GM12878 (cell line): ENCODE results near the gene EPRS1. TPM values are rescaled to one million over a fixed set of nuclear protein-coding genes. Genes with fewer than 3 reads are reported as not detected.

ENCODE experiments used
- ATAC-seq: fragments of 200-7000 bp; cut with Tn5 transposase; 3 replicates; pipeline ENCODE4 v1.9.1; 2020; ENCODE audit warnings: mild to moderate bottlenecking, moderate library complexity
- BruUV-seq: library from RNA; stranded (reverse); fragments of 400-500 nt; replicated peaks from 2 replicates; lab custom pipeline; 2021; lab: Mats Ljungman, UMichigan
- CTCF ChIA-PET: fragments of 300-600 bp; sonication (Branson Sonifier 250); formaldehyde crosslinking; extraction: SDS; loops from one replicate; lab custom pipeline; 2021; ENCODE audit warnings: inconsistent platforms; lab: Yijun Ruan, JAX
- POLR2A ChIA-PET: fragments of 350-600 bp; formaldehyde crosslinking; extraction: SDS; loops from one replicate; lab custom pipeline; 2021; ENCODE audit warnings: inconsistent platforms; lab: Charles Lee
- RAD21 ChIA-PET: fragments of 300-600 bp; sonication (Branson Sonifier 250); formaldehyde crosslinking; loops from one replicate; lab custom pipeline; 2023; ENCODE audit warnings: antibody characterized with exemption; ENCODE audit not compliant: unreplicated experiment; lab: Charles Lee
- SMC1A ChIA-PET: fragments of 300-600 bp; sonication (Branson Sonifier 250); formaldehyde crosslinking; loops from one replicate; lab custom pipeline; 2023; ENCODE audit not compliant: unreplicated experiment, uncharacterized antibody; lab: Charles Lee
- DNase-seq: peaks from one replicate; pipeline ENCODE4 v3.0.0-alpha.2; 2011; ENCODE audit warnings: low read depth, low spot score
- FAIRE-seq: peaks from 3 replicates; lab custom pipeline; 2011; peaks lifted over from hg19 to GRCh38; lab: Jason Lieb, UNC
- H2AFZ ChIP-seq: 2 replicates; pipeline ENCODE4 v1.6.0; 2011; ENCODE audit warnings: low read depth, low read length, control low read depth; ENCODE audit not compliant: control insufficient read depth
- H3K27ac ChIP-seq: 2 replicates; pipeline ENCODE4 v1.5.1; 2011; ENCODE audit warnings: control low read depth; ENCODE audit not compliant: control insufficient read depth, insufficient read depth
- H3K27me3 ChIP-seq, 2 experiments: replicated peaks in 1 of 2; 2 replicates each; pipeline versions ENCODE4 v1.6.0 to v1.6.1; 2011; ENCODE audit warnings: low read length in 1 of 2; ENCODE audit not compliant: control insufficient read depth in 2 of 2, insufficient read depth in 2 of 2
- H3K36me3 ChIP-seq, 2 experiments: 2 replicates each; pipeline ENCODE4 v1.5.1; 2011; ENCODE audit warnings: low read length in 1 of 2; ENCODE audit not compliant: control insufficient read depth in 2 of 2, insufficient read depth in 2 of 2
- H3K4me1 ChIP-seq: 2 replicates; pipeline ENCODE4 v1.6.1; 2011; ENCODE audit warnings: mild to moderate bottlenecking, low read length, moderate library complexity, mixed read lengths; ENCODE audit not compliant: control insufficient read depth, insufficient read depth
- H3K4me2 ChIP-seq: 2 replicates; pipeline ENCODE4 v1.6.0; 2011; ENCODE audit warnings: control low read depth; ENCODE audit not compliant: control insufficient read depth, insufficient read depth
- H3K4me3 ChIP-seq: fragments of 200-600 bp; sonication (generic); 2 replicates; pipeline ENCODE4 v1.5.1; 2016
- H3K79me2 ChIP-seq: 2 replicates; pipeline ENCODE4 v1.6.0; 2011; ENCODE audit warnings: low read length; ENCODE audit not compliant: control insufficient read depth, insufficient read depth
- H3K9ac ChIP-seq: 2 replicates; pipeline ENCODE4 v1.8.0; 2011; ENCODE audit warnings: low read length, control low read depth, mixed read lengths; ENCODE audit not compliant: control insufficient read depth, insufficient read depth
- H3K9me3 ChIP-seq: replicated peaks from 3 replicates; pipeline ENCODE4 v1.5.1; 2011; ENCODE audit warnings: mild to moderate bottlenecking, low read length; ENCODE audit not compliant: control insufficient read depth, insufficient read depth
- H4K20me1 ChIP-seq: 2 replicates; pipeline ENCODE4 v1.6.0; 2011; ENCODE audit not compliant: control insufficient read depth, insufficient read depth
- CHD1 ChIP-seq: IDR thresholded peaks from 2 replicates; pipeline ENCODE4 v1.6.1; 2012; ENCODE audit warnings: low read depth, low read length, improper control_type of control experiment
- HDAC6 ChIP-seq: fragments of 200-600 bp; sonication (generic); IDR thresholded peaks from one replicate; pipeline ENCODE4 v1.8.0; 2017; ENCODE audit warnings: antibody characterized with exemption; ENCODE audit not compliant: unreplicated experiment
- IRF4 ChIP-seq: IDR thresholded peaks from 2 replicates; pipeline ENCODE4 v1.6.1; 2011; ENCODE audit warnings: low read depth, low read length
- JUNB ChIP-seq: IDR thresholded peaks from 2 replicates; pipeline ENCODE4 v1.6.1; 2016; ENCODE audit warnings: antibody characterized with exemption, mild to moderate bottlenecking
- KAT2A ChIP-seq: conservative IDR thresholded peaks from 2 replicates; pipeline ENCODE4 v1.6.1; 2011; ENCODE audit warnings: low read depth, low read length; ENCODE audit not compliant: control insufficient read depth
- MEF2B ChIP-seq: fragments of 450-650 bp; IDR thresholded peaks from 2 replicates; pipeline ENCODE4 v1.6.1; 2018; ENCODE audit warnings: mild to moderate bottlenecking, moderate library complexity; ENCODE audit not compliant: partially characterized antibody, poor library complexity, severe bottlenecking
- MTA2 ChIP-seq: fragments of 450-650 bp; IDR thresholded peaks from 2 replicates; pipeline ENCODE4 v1.6.1; 2016; ENCODE audit warnings: low read depth, mild to moderate bottlenecking, moderate library complexity
- NKRF ChIP-seq: fragments of 450-650 bp; conservative IDR thresholded peaks from 2 replicates; pipeline ENCODE4 v1.6.1; 2017; ENCODE audit warnings: mild to moderate bottlenecking, moderate library complexity
- PAX8 ChIP-seq: fragments of 450-650 bp; IDR thresholded peaks from 2 replicates; pipeline ENCODE4 v1.6.1; 2017; ENCODE audit warnings: mild to moderate bottlenecking, moderate library complexity
- SIN3A ChIP-seq: IDR thresholded peaks from 2 replicates; pipeline ENCODE4 v1.6.1; 2012; ENCODE audit warnings: low read depth, low read length, improper control_type of control experiment
- STAT3 ChIP-seq: IDR thresholded peaks from 2 replicates; pipeline ENCODE4 v1.6.1; 2011; ENCODE audit warnings: low read depth, low read length, improper control_type of control experiment
- TCF12 ChIP-seq: IDR thresholded peaks from 2 replicates; pipeline ENCODE4 v1.6.1; 2011; ENCODE audit warnings: low read depth, mild to moderate bottlenecking, low read length
- ZNF217 ChIP-seq: fragments of 450-650 bp; IDR thresholded peaks from 2 replicates; pipeline ENCODE4 v1.6.1; 2017; ENCODE audit warnings: antibody characterized with exemption, mild to moderate bottlenecking
- ZNF24 ChIP-seq: fragments of 450-650 bp; IDR thresholded peaks from 2 replicates; pipeline ENCODE4 v1.6.1; 2017; ENCODE audit warnings: antibody characterized with exemption, mild to moderate bottlenecking
- WGBS: methylation state at CpG from one replicate; pipeline ENCODE4 v1.1.6; 2016; ENCODE audit warnings: low lambda C conversion rate; ENCODE audit not compliant: insufficient replicate concordance, insufficient coverage; ENCODE audit errors: missing lambda C conversion rate; 5-methylcytosine and 5-hydroxymethylcytosine counted together
- in situ Hi-C: fragments of 300-500 bp; cut with MboI; formaldehyde crosslinking; loops from 9 replicates; pipeline ENCODE4 v1.14.3; 2018; ENCODE audit warnings: mixed read lengths
- intact Hi-C: fragments of 100-400 bp; cut with micrococcal nuclease; formaldehyde crosslinking; loops from one replicate; pipeline ENCODE4 v1.14.2; 2022; ENCODE audit not compliant: unreplicated experiment
- polyA plus RNA-seq, 11 experiments: library from polyadenylated mRNA; depleted of rRNA in 4 of 11; unstranded in 6 of 11; stranded (reverse) in 5 of 11; fragments of >200 nt; fragmentation: Nextera tagmentation in 4 of 11; fragmentation: Illumina TruSeq in 1 of 11; extraction: Ambion mirVana in 4 of 11; extraction: Trizol in 1 of 11; gene quantifications; 1 replicate in 1 of 11; 2 replicates in 10 of 11; pipeline versions ENCODE4 v1.2.1 to v1.2.3, GENCODE V29; 2011 to 2016; ENCODE audit warnings: inconsistent platforms in 2 of 11, missing spikeins in 2 of 11, low read depth in 1 of 11
- total RNA-seq, 4 experiments: library from RNA; depleted of rRNA in 3 of 4; stranded (reverse); fragments of >200 nt in 3 of 4; fragmentation: Illumina TruSeq in 1 of 4; extraction: Trizol in 1 of 4; gene quantifications; 2 replicates each; pipeline versions ENCODE4 v1.2.1 to v1.2.3, GENCODE V29; 2013 to 2021
- TF ChIP-seq, protein P1 (sequence below): IDR thresholded peaks from 2 replicates; pipeline ENCODE4 v1.6.1; 2011; ENCODE audit warnings: borderline replicate concordance, low read depth, mild to moderate bottlenecking, moderate library complexity, mixed read lengths, low read length; ENCODE audit not compliant: insufficient read depth; ENCODE audit errors: extremely low read length

EPRS1 gene
- total and polyA plus RNA-seq, 10 of the 15 experiments (the other 5 are each of a cell fraction or from before 2014, with no cell fraction given), result 68.2 to 175 (median 119) TPM

- H2AFZ ChIP-seq, result no peak overlapping the region
- TF ChIP-seq IRF4 (peak; percentile 21; the same call in 1 of the 2 replicates), STAT3 (no peak), JUNB (peak; percentile 64)
- in situ Hi-C loops (no loop called here), intact Hi-C loops (no loop called here)
- RAD21 ChIA-PET, result no interaction called here
- H3K4me3 ChIP-seq, result no peak overlapping the region
- no peaks in the 10 kb centered on the region for H3K4me1 ChIP-seq
- H3K4me2 ChIP-seq, result no peak overlapping the region
- no peaks in the 10 kb centered on the region for H4K20me1 ChIP-seq
- H3K27ac ChIP-seq, result no peak overlapping the region
- no TSS peak for BruUV-seq
- DNase-seq (no peak), FAIRE-seq (no peak), ATAC-seq (no peak)
- no peaks in the 10 kb centered on the region for H3K9me3 ChIP-seq
- peaks cover 3% of the 10 kb centered on the region for H3K79me2 ChIP-seq
- SMC1A ChIA-PET, result no interaction called here
- CTCF ChIA-PET, result no interaction called here
- peaks cover 3 to 33% of the 10 kb centered on the region in 2 experiments for H3K36me3 ChIP-seq
- H3K9ac ChIP-seq, result no peak overlapping the region
- POLR2A ChIA-PET, result interaction anchor here (0.6 to 0.7 kb wide), 2 partner anchors 45 to 57 kb away, joined by 3 to 7 read pairs; no protein-coding TSS in a partner anchor
- 0% methylated on average over 2 of the region's 2 CpGs for WGBS
- H3K27me3 ChIP-seq, result no peaks in the 10 kb centered on the region
Observed at GRCh38 chr1:220031287-220031686, 15.0 kb downstream of the EPRS1 start.

GRCh38 chr1:220028346-220028895 lies 17.9 kb downstream of the EPRS1 start:
- Histone ChIP-seq H3K4me2 (no peak overlapping the region), H2AFZ (no peak overlapping the region), H3K4me1 (no peaks in the 10 kb centered on the region), H3K27me3 (no peaks in the 10 kb centered on the region), H3K4me3 (no peak overlapping the region), H3K9me3 (no peaks in the 10 kb centered on the region), H3K36me3 (peaks cover 3 to 39% of the 10 kb centered on the region in 2 experiments), H3K79me2 (no peaks in the 10 kb centered on the region), H3K9ac (no peak overlapping the region), H3K27ac (no peak overlapping the region), H4K20me1 (no peaks in the 10 kb centered on the region)
- 86% methylated on average over 4 of the region's 4 CpGs for WGBS
- POLR2A ChIA-PET, result no interaction called here
- BruUV-seq, result no TSS peak
- DNase-seq (no peak), ATAC-seq (no peak), FAIRE-seq (no peak)
- in situ Hi-C loops (no loop called here), intact Hi-C loops (no loop called here)
- RAD21 ChIA-PET, result no interaction called here
- SMC1A ChIA-PET, result interaction anchor here (1.2 kb wide), 1 partner anchor 116 kb away, joined by 3 read pairs; no protein-coding TSS in a partner anchor
- CTCF ChIA-PET, result interaction anchor here (1.3 kb wide), 1 partner anchor 17 kb away, joined by 4 read pairs; no protein-coding TSS in a partner anchor
- TF ChIP-seq HDAC6 (no peak), SIN3A (no peak), KAT2A (no peak), ZNF24 (no peak), CHD1 (no peak), NKRF (no peak), MTA2 (no peak), MEF2B (no peak), ZNF217 (no peak), STAT3 (no peak), PAX8 (no peak), TCF12 (no peak)
- TF ChIP-seq, protein P1, sequence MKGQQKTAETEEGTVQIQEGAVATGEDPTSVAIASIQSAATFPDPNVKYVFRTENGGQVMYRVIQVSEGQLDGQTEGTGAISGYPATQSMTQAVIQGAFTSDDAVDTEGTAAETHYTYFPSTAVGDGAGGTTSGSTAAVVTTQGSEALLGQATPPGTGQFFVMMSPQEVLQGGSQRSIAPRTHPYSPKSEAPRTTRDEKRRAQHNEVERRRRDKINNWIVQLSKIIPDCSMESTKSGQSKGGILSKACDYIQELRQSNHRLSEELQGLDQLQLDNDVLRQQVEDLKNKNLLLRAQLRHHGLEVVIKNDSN, result no peak
